T-helper 1 cell treated with Interleukin-12 subunit alpha and Interleukin-12 subunit beta and Interleukin-4 antibody, amounts not matched to agents 30 μg/mL and 1 μg/mL, for 36 hours (primary cell): Measurements from ENCODE around the gene OGN.

Experiments used
- H3K27ac Mint-ChIP-seq: one replicate; pipeline ENCODE4 v1.8.0; 2021; ENCODE audit warnings: mild to moderate bottlenecking, mixed read lengths
- H3K27me3 Mint-ChIP-seq: one replicate; pipeline ENCODE4 v1.8.0; 2021; ENCODE audit warnings: low read depth, mixed read lengths
- H3K36me3 Mint-ChIP-seq: one replicate; pipeline ENCODE4 v1.8.0; 2021; ENCODE audit warnings: low read depth, mixed read lengths
- H3K4me1 Mint-ChIP-seq: one replicate; pipeline ENCODE4 v1.8.0; 2021; ENCODE audit warnings: low read depth, mixed read lengths
- H3K4me3 Mint-ChIP-seq: one replicate; pipeline ENCODE4 v1.8.0; 2021; ENCODE audit warnings: mild to moderate bottlenecking, moderate library complexity, mixed read lengths
- H3K9me3 Mint-ChIP-seq: one replicate; pipeline ENCODE4 v1.8.0; 2021; ENCODE audit warnings: mixed read lengths

The OGN gene

DNA sequence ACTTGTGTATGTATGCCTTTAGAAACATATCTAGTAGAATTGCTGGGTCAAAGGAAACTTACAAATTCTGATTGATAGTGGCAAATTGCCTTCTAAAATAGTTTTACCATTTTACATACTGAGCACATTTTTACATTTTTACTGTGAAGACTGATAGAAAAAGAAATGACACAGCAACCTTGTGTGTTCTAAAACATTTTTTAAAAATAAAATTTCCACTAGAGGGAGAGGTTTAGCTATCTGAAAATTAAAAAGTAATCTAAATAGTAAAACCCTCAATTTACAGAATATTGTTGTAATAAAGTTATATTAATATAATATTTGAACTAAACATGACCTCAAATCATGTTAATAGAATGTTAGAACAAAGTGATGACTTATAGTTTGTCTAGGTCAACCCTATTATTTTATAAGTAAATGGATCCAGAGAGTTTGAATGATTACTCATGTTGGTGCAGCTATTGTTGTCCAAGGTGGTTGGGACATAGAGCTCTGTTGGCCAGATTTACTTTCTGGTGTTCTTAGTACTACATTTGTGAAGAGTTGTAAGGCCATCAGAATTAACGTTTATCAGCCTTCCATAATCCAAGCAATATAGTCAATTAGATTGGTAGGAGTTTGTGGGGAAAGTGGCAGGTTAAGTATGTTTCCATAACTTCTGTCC is 61.4 kb downstream of the OGN start:
- Mint-ChIP-seq H3K9me3 (no peaks in the 10 kb centered on the region), H3K4me3 (no peak overlapping the region), H3K27ac (no peak overlapping the region), H3K36me3 (peaks cover 27% of the 10 kb centered on the region), H3K4me1 (no peaks in the 10 kb centered on the region), H3K27me3 (no peaks in the 10 kb centered on the region)

DNA sequence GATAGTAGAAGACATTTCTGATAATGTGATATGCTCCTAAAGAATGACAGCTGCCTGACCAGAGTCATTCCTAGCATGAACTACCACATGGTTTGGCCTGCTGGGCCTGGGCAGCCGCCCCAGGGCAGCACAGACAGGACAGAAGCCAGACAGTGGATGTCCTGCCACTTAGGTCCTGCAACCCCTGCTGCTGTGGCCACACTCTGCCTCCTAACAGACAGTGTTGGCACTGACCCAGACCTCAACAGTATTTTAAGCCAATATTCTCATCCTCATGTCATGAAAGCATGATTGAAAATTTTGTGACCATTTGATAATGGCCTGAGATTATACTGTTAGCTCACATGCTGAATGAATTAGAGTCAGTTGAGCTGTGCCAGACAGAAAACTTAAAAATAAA is 62.8 kb downstream of the OGN start:
- Mint-ChIP-seq H3K36me3 (peaks cover 22% of the 10 kb centered on the region), H3K27me3 (no peaks in the 10 kb centered on the region), H3K4me3 (no peak overlapping the region), H3K4me1 (no peaks in the 10 kb centered on the region), H3K9me3 (no peaks in the 10 kb centered on the region), H3K27ac (no peak overlapping the region)

DNA sequence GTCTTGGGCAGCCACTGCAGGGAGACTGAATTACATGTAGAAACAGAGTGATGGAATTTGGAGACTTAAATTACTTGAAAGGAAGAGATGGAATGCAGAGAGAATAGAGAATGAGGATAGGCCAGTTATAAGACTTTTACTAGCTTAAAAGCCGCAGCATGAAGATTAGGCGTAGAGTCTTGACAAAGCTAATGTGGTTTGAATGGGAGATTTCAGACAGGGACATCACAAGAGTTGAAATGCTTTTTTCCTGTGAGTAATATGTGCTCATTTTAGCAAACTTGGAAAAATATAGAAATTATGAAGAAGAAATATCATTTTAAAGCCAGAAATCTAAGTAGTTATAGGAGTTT is 71.1 kb downstream of the OGN start:
- Mint-ChIP-seq H3K9me3 (no peaks in the 10 kb centered on the region), H3K36me3 (peaks cover 14% of the 10 kb centered on the region), H3K4me1 (no peaks in the 10 kb centered on the region), H3K27ac (no peak overlapping the region), H3K4me3 (no peak overlapping the region), H3K27me3 (no peaks in the 10 kb centered on the region)
